ENCODE data around the gene UBAP2.
"Not testable (repeated sequence)": the region's sequence is repeated elsewhere in the genome, so short reads cannot be mapped to it uniquely, and the experiment has no call there.

Gene UBAP2

DNA sequence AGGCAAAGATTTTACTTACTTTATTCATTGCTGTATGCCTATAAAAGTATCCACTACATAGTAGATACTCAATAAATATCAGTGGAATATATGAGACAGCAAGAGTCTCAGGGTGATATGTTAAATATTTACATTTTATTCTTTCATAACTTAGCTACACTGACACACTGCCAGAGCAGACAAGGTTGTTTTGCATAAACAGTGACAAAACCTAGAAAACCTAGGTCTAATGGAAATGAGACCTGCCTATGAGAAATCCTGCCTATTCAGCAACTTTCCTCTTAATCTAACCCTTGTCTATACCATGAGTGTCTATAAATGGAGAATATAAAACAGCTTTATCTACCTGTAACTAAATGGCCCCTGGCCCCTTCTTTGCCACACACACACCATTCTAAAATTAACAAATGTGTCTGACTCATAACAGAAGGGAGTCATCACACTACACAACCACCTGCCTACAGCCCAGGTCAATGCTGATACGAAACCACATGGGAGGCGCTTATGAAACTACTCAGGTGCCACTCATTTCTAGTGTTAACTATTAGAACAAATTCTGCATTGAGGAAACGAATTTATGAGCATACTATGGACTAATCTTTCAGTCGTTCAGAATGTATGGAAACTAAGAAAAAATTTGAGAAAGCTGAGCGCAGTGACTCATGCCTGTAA, 60.3 kb downstream of the UBAP2 start:
- Mint-ChIP-seq H3K36me3 (ENCODE audit: low read depth) (peaks cover 32% of the 10 kb centered on the region), H3K27me3 (ENCODE audit: low read depth) (no peaks in the 10 kb centered on the region), H3K4me1 (ENCODE audit: low read depth) (peaks cover 10% of the 10 kb centered on the region), H3K27ac (no peak overlapping the region), H3K9me3 (no peaks in the 10 kb centered on the region), H3K4me3 (no peak overlapping the region)
- peak; percentile 16 for DNase-seq (ENCODE audit: low spot score)

DNA sequence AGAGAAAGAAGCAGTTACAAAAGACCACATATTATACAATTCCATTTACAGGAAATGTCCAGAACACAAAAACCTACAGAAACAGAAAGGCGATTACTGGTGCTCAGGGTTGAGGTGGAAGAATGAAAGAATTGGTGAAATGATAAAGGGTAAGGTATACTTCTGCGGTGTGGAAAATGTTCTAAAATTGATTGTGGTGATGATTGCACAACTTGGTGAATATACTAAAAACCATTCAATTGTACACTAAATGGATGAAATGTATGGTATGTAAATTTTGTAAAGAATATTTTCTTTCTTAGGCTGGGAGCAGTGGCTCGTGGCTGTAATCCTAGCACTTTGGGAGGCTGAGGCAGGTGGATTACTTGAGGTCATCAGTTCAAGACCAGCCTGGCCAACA, 72.3 kb downstream of the UBAP2 start:
- peaks cover 22% of the 10 kb centered on the region for H3K36me3 Mint-ChIP-seq (ENCODE audit: low read depth)
- no peak overlapping the region for H3K4me3 Mint-ChIP-seq
- no peaks in the 10 kb centered on the region for H3K27me3 Mint-ChIP-seq (ENCODE audit: low read depth)
- H3K4me1 Mint-ChIP-seq (ENCODE audit: low read depth), result no peaks in the 10 kb centered on the region
- H3K27ac Mint-ChIP-seq, result no peak overlapping the region
- DNase-seq (ENCODE audit: low spot score), result no peak
- H3K9me3 Mint-ChIP-seq, result no peaks in the 10 kb centered on the region

DNA sequence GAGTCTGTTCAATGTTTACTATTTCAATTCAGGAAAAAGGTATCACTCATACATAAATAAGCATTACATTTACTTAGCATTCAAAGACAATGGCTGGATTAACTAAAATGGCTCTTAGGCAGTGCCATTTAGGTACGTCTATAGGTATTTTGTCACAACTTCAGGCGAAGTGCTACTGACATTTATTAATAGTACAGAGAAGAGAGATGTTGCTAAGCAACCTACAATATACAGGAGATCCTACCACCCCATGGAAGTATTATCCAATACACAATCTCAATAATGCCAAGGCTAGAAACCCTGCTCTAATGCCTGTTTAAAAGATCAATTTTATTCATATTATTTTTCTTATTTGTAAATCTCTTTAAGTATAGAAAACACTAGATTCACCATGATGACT, 76.0 kb downstream of the UBAP2 start:
- Mint-ChIP-seq H3K9me3 (no peaks in the 10 kb centered on the region), H3K4me3 (no peak overlapping the region), H3K27me3 (ENCODE audit: low read depth) (no peaks in the 10 kb centered on the region), H3K27ac (no peak overlapping the region), H3K4me1 (ENCODE audit: low read depth) (no peaks in the 10 kb centered on the region), H3K36me3 (ENCODE audit: low read depth) (peaks cover 36% of the 10 kb centered on the region)
- DNase-seq (ENCODE audit: low spot score), result no peak

DNA sequence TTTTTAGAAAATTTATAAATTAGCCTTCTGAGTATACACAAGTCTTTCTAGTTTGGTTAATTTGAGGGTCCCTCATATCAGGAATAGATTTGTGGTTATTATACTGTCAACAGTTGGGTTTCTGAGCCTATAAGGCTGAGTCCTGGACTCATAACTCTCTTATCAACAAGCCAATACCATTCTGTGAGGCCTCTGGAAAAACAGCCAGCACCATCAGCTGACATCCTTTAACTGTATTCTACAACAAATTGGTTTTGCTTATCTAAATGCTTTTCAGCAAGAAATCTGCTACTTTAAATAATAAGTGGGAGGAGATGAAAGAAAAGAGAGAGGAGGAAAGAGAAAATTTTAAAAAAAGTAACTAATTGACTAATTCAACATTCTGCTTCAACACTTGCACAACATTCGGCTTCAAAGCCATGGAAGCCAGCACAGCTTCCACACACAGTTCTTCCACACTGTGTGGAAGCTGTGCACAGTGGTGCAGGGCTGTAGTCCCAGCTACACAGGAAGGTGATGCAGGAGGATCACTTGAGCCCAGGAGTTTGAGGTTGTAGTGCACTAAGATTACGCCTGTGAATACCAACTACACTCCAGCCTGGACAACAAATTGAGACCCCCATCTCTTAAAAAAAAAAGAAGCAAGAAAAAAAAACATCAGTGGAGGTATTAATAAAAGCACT, 84.5 kb downstream of the UBAP2 start:
- peaks cover 2% of the 10 kb centered on the region for H3K4me1 Mint-ChIP-seq (ENCODE audit: low read depth)
- peaks cover 21% of the 10 kb centered on the region for H3K36me3 Mint-ChIP-seq (ENCODE audit: low read depth)
- no peak overlapping the region for H3K4me3 Mint-ChIP-seq
- H3K27ac Mint-ChIP-seq, result no peak overlapping the region
- no peak for DNase-seq (ENCODE audit: low spot score)
- H3K9me3 Mint-ChIP-seq, result no peaks in the 10 kb centered on the region
- no peaks in the 10 kb centered on the region for H3K27me3 Mint-ChIP-seq (ENCODE audit: low read depth)

DNA sequence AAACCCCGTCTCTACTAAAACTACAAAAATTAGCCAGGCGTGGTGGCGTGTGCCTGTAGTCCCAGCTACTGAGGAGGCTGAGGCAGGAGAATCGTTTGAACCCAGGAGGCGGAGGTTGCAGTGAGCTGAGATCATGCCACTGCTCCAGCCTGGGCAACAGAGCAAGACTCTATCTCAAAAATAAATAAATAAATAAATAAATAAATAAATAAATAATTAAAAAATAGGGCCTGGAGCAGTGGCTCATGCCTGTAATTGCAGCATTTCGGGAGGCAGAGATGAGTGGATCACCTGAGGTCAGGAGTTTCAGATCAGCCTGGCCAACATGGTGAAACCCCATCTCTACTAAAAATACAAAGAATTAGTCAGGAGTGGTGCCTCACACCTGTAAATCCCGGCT, 86.2 kb downstream of the UBAP2 start:
- not testable (repeated sequence) for H3K4me1 Mint-ChIP-seq (ENCODE audit: low read depth); H3K4me3 Mint-ChIP-seq; H3K27me3 Mint-ChIP-seq (ENCODE audit: low read depth); H3K9me3 Mint-ChIP-seq; DNase-seq (ENCODE audit: low spot score); H3K27ac Mint-ChIP-seq
- H3K36me3 Mint-ChIP-seq (ENCODE audit: low read depth), result peaks cover 20% of the 10 kb centered on the region

DNA sequence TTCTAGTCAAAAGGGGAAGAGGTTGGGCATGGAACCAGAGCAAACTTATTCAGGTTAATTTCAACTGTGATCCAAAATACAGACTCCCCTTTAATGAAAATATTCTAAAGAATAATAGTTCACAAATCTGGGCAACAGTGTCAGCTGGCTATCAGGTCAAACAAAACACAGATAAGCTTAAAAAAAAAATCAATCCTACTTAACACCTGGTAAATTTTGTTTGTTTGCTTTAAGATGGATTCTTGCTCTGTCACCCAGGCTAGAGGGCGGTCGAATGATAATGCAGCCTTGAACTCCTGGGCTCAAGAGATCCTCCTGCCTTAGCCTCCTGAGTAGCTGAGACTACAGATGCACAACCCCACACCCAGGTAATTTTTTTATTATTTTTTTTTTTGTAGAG, 89.0 kb downstream of the UBAP2 start:
- Mint-ChIP-seq H3K27ac (no peak overlapping the region), H3K4me3 (no peak overlapping the region), H3K4me1 (ENCODE audit: low read depth) (peaks cover 5% of the 10 kb centered on the region), H3K9me3 (no peaks in the 10 kb centered on the region), H3K27me3 (ENCODE audit: low read depth) (no peaks in the 10 kb centered on the region), H3K36me3 (ENCODE audit: low read depth) (peaks cover 28% of the 10 kb centered on the region)
- DNase-seq (ENCODE audit: low spot score), result no peak

DNA sequence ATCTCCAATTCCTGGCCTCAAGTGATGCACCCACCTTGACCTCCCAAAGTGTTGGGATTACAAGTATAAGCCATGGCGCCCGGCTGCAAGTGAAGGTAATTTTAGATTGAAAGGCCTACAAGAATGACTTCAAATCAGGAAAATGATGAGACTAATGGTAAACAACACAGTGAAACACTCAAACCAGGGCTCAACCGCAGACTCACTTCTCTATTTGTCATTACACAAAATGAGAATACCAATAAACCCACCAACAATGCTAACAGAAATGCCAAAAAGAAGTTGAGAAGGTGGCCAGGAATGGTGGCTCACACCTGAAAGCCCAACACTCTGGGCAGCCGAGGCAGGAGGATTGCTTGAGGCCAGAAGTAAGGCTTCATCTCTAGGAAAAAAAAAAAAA, 92.1 kb downstream of the UBAP2 start:
- Mint-ChIP-seq H3K4me3 (no peak overlapping the region), H3K36me3 (ENCODE audit: low read depth) (peaks cover 45% of the 10 kb centered on the region), H3K27me3 (ENCODE audit: low read depth) (no peaks in the 10 kb centered on the region), H3K9me3 (no peaks in the 10 kb centered on the region), H3K27ac (no peak overlapping the region), H3K4me1 (ENCODE audit: low read depth) (peaks cover 4% of the 10 kb centered on the region)
- no peak for DNase-seq (ENCODE audit: low spot score)

DNA sequence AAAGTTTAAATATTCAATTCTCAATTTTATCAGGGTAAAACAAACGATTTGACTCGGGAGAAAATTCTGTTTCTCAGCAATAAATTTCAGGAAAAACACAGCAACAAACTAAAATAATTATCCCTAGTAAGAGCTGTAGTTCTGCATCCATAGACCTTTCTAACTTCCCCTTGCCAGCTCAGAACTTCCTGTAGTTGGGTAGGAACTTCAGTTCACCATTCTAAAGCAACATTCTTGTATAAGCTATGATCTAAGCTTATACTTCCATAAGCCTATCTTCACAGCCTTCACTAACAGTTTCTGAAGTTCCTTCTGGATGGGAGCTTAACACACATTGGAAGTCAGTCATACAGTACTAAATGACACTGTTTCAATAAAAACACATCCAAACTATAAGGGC, 96.6 kb downstream of the UBAP2 start:
- no peak overlapping the region for H3K27ac Mint-ChIP-seq
- H3K36me3 Mint-ChIP-seq (ENCODE audit: low read depth), result peaks cover 48% of the 10 kb centered on the region
- no peak overlapping the region for H3K4me3 Mint-ChIP-seq
- DNase-seq (ENCODE audit: low spot score), result no peak
- no peaks in the 10 kb centered on the region for H3K9me3 Mint-ChIP-seq
- H3K4me1 Mint-ChIP-seq (ENCODE audit: low read depth), result peaks cover 6% of the 10 kb centered on the region
- no peaks in the 10 kb centered on the region for H3K27me3 Mint-ChIP-seq (ENCODE audit: low read depth)

DNA sequence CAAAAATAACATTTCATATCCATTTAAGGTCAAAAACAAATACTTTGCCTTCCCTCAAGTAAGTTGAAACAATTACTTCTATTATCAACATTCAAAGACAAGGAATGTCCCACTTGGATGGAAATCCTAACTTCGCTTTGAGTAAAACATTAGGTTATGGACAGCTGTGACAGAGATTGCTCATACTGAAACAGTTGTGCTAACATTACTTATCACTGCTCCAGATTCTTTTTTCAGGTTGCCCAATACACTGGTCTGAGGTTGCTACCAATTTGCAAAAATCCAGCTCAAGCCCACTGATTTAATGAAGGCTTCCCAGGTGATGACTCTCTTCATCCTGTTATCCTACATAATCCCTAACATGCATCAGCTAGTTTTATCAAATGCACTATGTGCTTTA, 98.3 kb downstream of the UBAP2 start:
- Mint-ChIP-seq H3K36me3 (ENCODE audit: low read depth) (peaks cover 46% of the 10 kb centered on the region), H3K4me3 (no peak overlapping the region), H3K27ac (no peak overlapping the region), H3K4me1 (ENCODE audit: low read depth) (peaks cover 6% of the 10 kb centered on the region), H3K27me3 (ENCODE audit: low read depth) (no peaks in the 10 kb centered on the region), H3K9me3 (no peaks in the 10 kb centered on the region)
- no peak for DNase-seq (ENCODE audit: low spot score)

DNA sequence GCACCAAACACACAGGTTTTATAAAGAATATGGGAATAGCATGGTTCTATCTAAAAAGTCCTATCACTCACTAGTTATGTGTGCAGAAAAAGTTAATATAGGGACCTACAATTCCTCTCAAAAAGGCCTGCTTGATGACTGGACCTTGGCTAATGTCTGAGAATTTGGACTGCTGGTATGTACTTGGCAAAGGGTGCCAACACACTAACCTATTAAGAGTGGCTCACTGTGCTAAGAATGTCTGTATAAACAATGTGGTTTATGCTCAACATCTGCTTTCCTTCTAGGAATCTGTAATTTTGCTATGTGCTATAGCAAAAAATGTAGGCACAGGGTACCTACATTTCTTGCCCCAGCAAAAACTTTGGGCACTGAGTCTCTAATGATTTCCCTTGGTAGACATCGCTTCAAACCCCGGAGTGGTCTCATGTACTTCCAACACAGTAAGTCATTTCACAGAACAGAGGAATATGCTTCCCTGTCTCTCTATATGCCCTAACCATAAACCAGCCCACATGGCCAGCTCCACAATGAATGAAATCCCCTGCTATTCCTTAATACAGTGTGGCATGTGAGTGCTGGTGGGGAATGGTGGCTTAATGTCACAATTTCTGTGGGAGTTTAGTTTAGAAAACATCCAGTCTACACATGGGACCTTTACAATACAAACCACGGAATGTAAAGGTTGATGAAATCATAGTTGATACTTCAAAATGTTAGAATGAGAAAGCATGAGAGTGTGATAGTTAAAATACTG, 101.7 kb downstream of the UBAP2 start:
- Mint-ChIP-seq H3K27me3 (ENCODE audit: low read depth) (no peaks in the 10 kb centered on the region), H3K27ac (no peak overlapping the region), H3K36me3 (ENCODE audit: low read depth) (peaks cover 44% of the 10 kb centered on the region), H3K4me1 (ENCODE audit: low read depth) (peaks cover 1% of the 10 kb centered on the region), H3K4me3 (no peak overlapping the region), H3K9me3 (no peaks in the 10 kb centered on the region)
- DNase-seq (ENCODE audit: low spot score), result no peak

DNA sequence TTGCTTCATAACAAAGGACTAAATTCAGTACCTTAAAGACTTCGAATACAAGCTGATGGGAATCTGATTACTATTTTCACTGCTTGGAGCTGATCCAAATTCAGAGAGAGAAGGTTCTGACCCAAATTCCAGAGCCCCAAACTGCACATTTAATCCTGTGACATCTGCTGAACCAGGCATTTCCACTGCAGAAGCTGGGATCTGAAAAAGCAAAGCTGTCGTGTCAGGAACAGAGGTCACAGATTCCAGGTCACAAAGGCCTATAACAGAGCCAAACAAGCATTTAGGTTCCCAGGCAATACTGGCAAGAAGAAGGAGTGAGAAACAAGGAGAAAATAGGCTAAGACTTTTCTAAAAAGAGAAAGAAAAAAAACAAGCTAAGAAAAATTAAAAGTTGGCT, 105.3 kb downstream of the UBAP2 start:
- no peak for DNase-seq (ENCODE audit: low spot score)
- peaks cover 42% of the 10 kb centered on the region for H3K36me3 Mint-ChIP-seq (ENCODE audit: low read depth)
- H3K4me3 Mint-ChIP-seq, result no peak overlapping the region
- H3K27ac Mint-ChIP-seq, result no peak overlapping the region
- no peaks in the 10 kb centered on the region for H3K9me3 Mint-ChIP-seq
- H3K27me3 Mint-ChIP-seq (ENCODE audit: low read depth), result no peaks in the 10 kb centered on the region
- H3K4me1 Mint-ChIP-seq (ENCODE audit: low read depth), result no peaks in the 10 kb centered on the region

DNA sequence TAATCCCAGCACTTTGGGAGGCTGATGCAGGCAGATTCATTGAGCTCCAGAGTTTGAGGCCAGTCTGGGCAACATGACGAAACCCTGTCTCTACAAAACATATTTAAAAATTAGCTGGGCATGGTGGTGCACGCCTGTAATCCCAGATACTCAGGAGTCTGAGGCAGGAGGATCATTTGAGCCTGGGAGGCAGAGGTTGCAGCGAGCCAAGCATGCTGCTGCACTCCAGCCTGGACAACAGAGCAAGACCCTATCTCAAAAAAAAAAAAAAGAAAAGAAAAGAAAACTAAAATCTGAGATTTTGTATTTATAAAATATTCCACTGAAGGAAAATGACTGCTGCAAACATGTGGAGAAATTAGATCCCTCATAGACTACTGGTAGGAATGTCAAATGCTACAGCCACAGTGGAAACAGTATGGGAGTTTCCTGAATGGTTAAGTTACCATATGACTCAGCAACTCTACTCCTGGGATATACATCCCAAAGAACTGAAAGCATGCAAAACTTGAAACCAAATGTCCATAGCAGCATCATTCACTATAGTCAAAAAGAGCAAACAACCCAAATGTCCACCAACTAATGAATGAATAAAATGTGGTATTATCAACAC, 106.1 kb downstream of the UBAP2 start:
- Mint-ChIP-seq H3K27me3 (ENCODE audit: low read depth) (no peaks in the 10 kb centered on the region), H3K4me3 (no peak overlapping the region), H3K9me3 (no peaks in the 10 kb centered on the region), H3K27ac (no peak overlapping the region), H3K4me1 (ENCODE audit: low read depth) (no peaks in the 10 kb centered on the region), H3K36me3 (ENCODE audit: low read depth) (peaks cover 38% of the 10 kb centered on the region)
- no peak for DNase-seq (ENCODE audit: low spot score)

DNA sequence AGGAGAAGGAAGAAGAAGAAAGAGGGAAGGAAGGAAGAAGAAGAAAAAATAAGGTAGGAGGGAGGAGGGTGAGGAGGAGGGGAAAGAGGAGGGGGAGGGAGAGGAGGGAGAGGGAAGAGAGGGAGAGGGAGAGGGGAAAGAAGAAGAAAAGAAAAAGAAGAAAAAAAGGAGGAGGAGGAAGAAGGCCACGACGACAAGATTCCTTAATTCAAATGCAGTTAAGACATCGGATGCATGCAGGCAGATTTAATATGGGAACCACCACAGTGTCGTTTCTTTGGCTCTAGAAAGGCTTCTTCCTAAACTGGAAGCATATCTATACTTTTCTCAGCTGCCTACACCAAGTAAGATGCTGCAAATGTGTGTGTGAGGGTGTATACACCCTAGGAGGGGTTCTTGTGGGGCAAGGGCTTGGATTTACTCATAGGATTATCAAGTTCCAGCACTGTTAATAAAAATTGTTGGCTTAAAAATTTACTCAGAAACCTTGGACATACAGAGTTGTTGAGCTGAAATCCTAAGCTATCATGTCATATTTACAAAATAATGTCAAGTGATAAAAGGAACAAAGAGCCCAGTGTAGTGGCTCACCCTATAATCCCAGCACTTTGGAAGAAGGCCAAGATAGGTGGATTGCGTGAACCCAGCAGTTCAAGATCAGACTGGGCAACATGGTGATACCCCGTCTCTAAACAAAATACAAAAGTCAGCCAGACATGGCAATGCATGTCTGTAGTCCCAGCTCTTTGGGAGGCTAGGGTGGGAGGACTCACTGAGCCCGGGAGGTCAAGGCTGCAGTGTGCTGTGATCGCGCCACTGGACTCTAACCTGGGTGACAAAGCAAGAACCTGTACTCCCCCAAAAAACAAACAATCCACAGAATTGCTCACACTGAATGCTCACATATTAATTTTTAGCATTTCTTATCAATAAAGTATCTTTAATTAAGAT, 108.5 kb downstream of the UBAP2 start:
- no peaks in the 10 kb centered on the region for H3K4me1 Mint-ChIP-seq (ENCODE audit: low read depth)
- H3K9me3 Mint-ChIP-seq, result no peaks in the 10 kb centered on the region
- H3K36me3 Mint-ChIP-seq (ENCODE audit: low read depth), result peaks cover 40% of the 10 kb centered on the region
- H3K27me3 Mint-ChIP-seq (ENCODE audit: low read depth), result no peaks in the 10 kb centered on the region
- H3K4me3 Mint-ChIP-seq, result no peak overlapping the region
- DNase-seq (ENCODE audit: low spot score), result no peak
- no peak overlapping the region for H3K27ac Mint-ChIP-seq

All from T-helper 2 cell treated with Interferon-gamma antibody and Interleukin-4, amounts not matched to agents 5 μg/mL and 100 μg/mL, for 36 hours (primary cell).